SJCRH30 (cell line): ENCODE data around the gene ACBD4. TPM values are rescaled to one million over a fixed set of nuclear protein-coding genes. Genes with fewer than 3 reads are reported as not detected.
A peak's percentile ranks its signal among the peaks of the same experiment; 100 is the strongest.
"Not testable (repeated sequence)": the region's sequence is repeated elsewhere in the genome, so short reads cannot be mapped to it uniquely, and the experiment has no call there.

Source experiments
- DNase-seq, 2 experiments: peaks; one replicate each; pipeline ENCODE4 v3.0.0-alpha.2; 2015 to 2020
- H3K27ac ChIP-seq: fragments of 250-450 bp; sonication (Bioruptor Pico); 2 replicates; pipeline ENCODE4 v1.5.1; 2020; ENCODE audit warnings: mild to moderate bottlenecking, moderate library complexity
- H3K27me3 ChIP-seq: fragments of 250-450 bp; sonication (Bioruptor Pico); 2 replicates; pipeline ENCODE4 v1.5.1; 2020; ENCODE audit warnings: mild to moderate bottlenecking, moderate library complexity
- H3K36me3 ChIP-seq: fragments of 250-450 bp; sonication (Bioruptor Pico); 2 replicates; pipeline ENCODE4 v1.5.1; 2020; ENCODE audit warnings: mild to moderate bottlenecking, moderate library complexity
- H3K4me1 ChIP-seq: fragments of 250-450 bp; sonication (Bioruptor Pico); 2 replicates; pipeline ENCODE4 v1.5.1; 2020; ENCODE audit warnings: mild to moderate bottlenecking, moderate library complexity
- H3K4me3 ChIP-seq: fragments of 250-450 bp; sonication (Bioruptor Pico); 2 replicates; pipeline ENCODE4 v1.5.1; 2020; ENCODE audit warnings: mild to moderate bottlenecking, moderate library complexity
- H3K9me3 ChIP-seq: fragments of 250-450 bp; sonication (Bioruptor Pico); replicated peaks from 2 replicates; pipeline ENCODE4 v1.5.1; 2020; ENCODE audit warnings: mild to moderate bottlenecking, moderate library complexity
- total RNA-seq: library from RNA; depleted of rRNA; stranded (reverse); fragments of >200 nt; shearing (Covaris generic); gene quantifications from 2 replicates; pipeline ENCODE4 v1.2.3, GENCODE V29; 2014

The ACBD4 gene
- total RNA-seq, 1 experiment from 2014 or later: 0.61 TPM

DNA sequence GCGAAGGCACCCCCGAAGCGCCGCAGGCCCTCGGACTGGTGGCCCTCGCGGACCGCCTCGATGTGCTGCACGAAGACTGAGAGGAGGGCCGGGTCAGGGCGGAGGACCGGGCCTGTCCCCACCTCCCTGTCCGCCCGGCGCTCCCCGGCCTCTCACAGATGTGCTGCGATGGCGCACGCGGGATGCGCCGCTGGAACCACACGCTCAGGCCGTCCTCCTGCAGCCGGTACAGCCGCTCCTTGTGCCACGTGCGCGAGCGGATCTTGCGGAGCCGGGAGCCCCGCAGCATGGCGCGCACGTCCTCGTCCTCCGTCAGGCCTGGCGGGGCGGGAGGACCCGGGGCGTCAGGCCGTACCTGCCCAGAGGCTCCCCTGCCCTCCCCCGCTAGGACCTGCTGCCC is 14.4 kb upstream of the ACBD4 start:
- no peak overlapping the region for H3K4me3 ChIP-seq

GRCh38 chr17:45123076-45123770 is 12.3 kb upstream of the ACBD4 start:
- peaks cover 25% of the 10 kb centered on the region for H3K4me1 ChIP-seq
- DNase-seq: no peak
- H3K36me3 ChIP-seq: no peaks in the 10 kb centered on the region
- no peak overlapping the region for H3K4me3 ChIP-seq
- H3K27ac ChIP-seq: no peak overlapping the region
- H3K27me3 ChIP-seq: no peaks in the 10 kb centered on the region
- no peaks in the 10 kb centered on the region for H3K9me3 ChIP-seq

More for the DNA sequence above, 14.4 kb upstream of the ACBD4 start:
- Histone ChIP-seq H3K36me3 (no peaks in the 10 kb centered on the region), H3K27me3 (no peaks in the 10 kb centered on the region), H3K9me3 (no peaks in the 10 kb centered on the region), H3K27ac (no peak overlapping the region), H3K4me1 (peaks cover 13% of the 10 kb centered on the region)
- DNase-seq: no peak

GRCh38 chr17:45123930-45124796 is 11.3 kb upstream of the ACBD4 start:
- Histone ChIP-seq H3K27ac (peak overlapping the region; percentile 45), H3K27me3 (no peaks in the 10 kb centered on the region), H3K4me1 (peaks cover 29% of the 10 kb centered on the region), H3K9me3 (no peaks in the 10 kb centered on the region), H3K36me3 (no peaks in the 10 kb centered on the region), H3K4me3 (no peak overlapping the region)
- DNase-seq: peak; percentile 80 to 85

- not testable (repeated sequence) for DNase-seq, H3K4me3 ChIP-seq, H3K27me3 ChIP-seq, H3K9me3 ChIP-seq, H3K27ac ChIP-seq, H3K36me3 ChIP-seq
- H3K4me1 ChIP-seq: peaks cover 35% of the 10 kb centered on the region
These were observed 10.7 kb upstream of the ACBD4 start for GRCh38 chr17:45124797-45125122.

- no peaks in the 10 kb centered on the region for H3K27me3 ChIP-seq
- H3K4me3 ChIP-seq: no peak overlapping the region
- no peaks in the 10 kb centered on the region for H3K9me3 ChIP-seq
- no peaks in the 10 kb centered on the region for H3K36me3 ChIP-seq
- H3K4me1 ChIP-seq: peaks cover 36% of the 10 kb centered on the region
- no peak for DNase-seq
- no peak overlapping the region for H3K27ac ChIP-seq
These were observed 10.0 kb upstream of the ACBD4 start for GRCh38 chr17:45125509-45125908.

DNA sequence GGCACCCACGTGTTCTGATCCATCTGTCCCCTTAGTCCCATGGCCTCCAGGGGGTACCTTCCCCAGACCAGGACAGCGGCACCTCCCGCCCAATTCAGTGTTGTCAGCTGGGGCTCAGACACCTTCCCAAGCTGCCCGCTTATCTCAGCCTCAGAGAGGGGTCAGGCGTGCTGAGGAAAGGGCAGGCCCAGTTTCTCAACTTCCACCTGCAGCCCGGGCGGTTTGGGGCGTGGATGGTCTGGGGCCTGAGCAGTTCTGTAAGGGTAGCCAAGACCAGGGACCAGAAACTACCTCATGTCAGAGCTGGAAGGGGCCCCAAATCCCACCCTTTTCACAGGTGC is 8.3 kb upstream of the ACBD4 start:
- H3K4me3 ChIP-seq: no peak overlapping the region
- no peaks in the 10 kb centered on the region for H3K27me3 ChIP-seq
- peaks cover 36% of the 10 kb centered on the region for H3K4me1 ChIP-seq
- H3K9me3 ChIP-seq: no peaks in the 10 kb centered on the region
- H3K36me3 ChIP-seq: no peaks in the 10 kb centered on the region
- no peak overlapping the region for H3K27ac ChIP-seq
- DNase-seq: no peak

DNA sequence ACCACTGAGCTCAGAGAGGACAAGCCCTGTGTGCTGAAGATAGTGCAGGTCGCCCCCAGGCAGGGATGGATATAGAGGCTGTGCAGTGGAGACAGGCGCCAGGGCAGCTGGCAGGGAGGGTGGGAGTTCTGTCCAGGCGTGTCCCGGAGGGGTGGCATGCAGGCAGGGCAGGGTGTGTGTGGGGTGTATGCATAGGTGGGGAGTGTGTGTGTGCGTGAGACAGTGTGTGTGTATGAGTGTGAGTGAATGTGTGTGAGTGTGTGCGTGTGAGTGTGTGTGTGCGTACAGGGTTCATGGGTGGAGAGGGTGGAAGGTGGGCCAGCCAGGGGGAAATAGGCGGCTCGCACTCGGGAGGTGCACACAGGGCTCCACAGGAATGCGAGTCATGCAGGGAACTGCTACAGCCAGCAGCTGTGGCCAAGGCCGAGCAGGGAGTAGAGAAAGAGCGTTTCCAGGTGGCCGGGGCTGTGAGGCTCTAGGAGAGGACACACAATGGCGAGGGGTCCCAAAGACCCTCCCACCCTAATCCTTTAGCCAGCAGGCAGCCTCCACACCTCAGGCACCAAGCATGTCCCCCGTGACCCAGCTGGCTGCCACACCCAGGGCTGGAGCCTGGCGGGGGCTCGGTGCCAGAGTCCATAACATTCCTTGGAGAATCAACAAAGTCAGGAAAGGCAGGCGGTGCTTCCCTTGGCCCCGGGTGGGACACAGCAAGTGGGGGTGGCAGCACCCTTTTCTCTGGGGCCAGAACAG is 7.8 kb upstream of the ACBD4 start:
- Histone ChIP-seq H3K27ac (peak overlapping the region; percentile 14; the same call in 1 of the 2 replicates), H3K9me3 (no peaks in the 10 kb centered on the region), H3K36me3 (no peaks in the 10 kb centered on the region), H3K4me1 (peaks cover 36% of the 10 kb centered on the region), H3K27me3 (no peaks in the 10 kb centered on the region), H3K4me3 (no peak overlapping the region)
- DNase-seq: peak; percentile 51

DNA sequence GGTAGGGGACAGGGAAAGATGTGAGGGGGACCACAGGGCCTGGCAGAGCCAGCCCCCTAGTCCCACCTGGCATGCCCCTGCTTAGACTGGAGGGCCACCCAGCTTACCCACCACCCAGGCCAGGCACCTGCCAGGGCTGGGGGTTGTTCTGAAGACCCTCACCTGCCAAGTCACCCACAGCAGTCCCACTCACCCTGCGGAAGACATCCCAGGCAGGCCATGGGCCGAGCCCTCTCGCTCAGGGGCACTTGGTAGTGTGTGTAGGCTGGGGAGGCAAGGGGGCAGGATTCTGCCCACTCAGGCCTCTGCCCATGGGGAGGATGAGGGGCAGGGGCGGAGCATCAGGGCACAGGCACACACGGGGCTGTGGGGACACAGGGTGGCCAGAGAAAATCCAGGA is 7.2 kb upstream of the ACBD4 start:
- H3K4me3 ChIP-seq: no peak overlapping the region
- no peaks in the 10 kb centered on the region for H3K9me3 ChIP-seq
- no peaks in the 10 kb centered on the region for H3K27me3 ChIP-seq
- no peaks in the 10 kb centered on the region for H3K36me3 ChIP-seq
- peak overlapping the region; percentile 14; the same call in 1 of the 2 replicates for H3K27ac ChIP-seq
- peaks cover 36% of the 10 kb centered on the region for H3K4me1 ChIP-seq
- no peak for DNase-seq

DNA sequence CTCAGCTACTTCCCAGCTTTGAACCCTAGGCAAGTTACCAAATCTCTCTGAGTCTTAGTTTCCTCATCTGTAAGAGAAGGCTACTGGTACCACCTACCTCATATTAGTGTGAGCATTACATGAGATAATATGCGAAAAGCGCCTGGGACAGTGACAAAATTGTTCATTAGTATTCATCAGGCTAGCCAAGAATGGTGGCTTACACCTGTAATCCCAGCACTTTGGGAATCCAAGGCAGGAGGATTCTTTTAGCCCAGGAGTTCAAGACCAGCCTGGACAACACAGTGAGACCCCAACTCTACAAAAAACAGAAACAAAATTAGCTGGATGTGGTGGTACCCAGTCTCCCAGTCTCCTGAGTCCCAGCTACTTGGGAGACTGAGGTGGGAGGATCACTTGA is 6.5 kb upstream of the ACBD4 start:
- H3K4me3 ChIP-seq: no peak overlapping the region
- no peak overlapping the region for H3K27ac ChIP-seq
- peaks cover 29% of the 10 kb centered on the region for H3K4me1 ChIP-seq
- no peaks in the 10 kb centered on the region for H3K27me3 ChIP-seq
- no peaks in the 10 kb centered on the region for H3K9me3 ChIP-seq
- DNase-seq: no peak
- H3K36me3 ChIP-seq: no peaks in the 10 kb centered on the region

GRCh38 chr17:45129426-45129939 is 6.0 kb upstream of the ACBD4 start:
- H3K27ac ChIP-seq: no peak overlapping the region
- H3K4me1 ChIP-seq: peaks cover 24% of the 10 kb centered on the region
- H3K4me3 ChIP-seq: no peak overlapping the region

GRCh38 chr17:45129940-45130680 is 5.4 kb upstream of the ACBD4 start:
- Histone ChIP-seq H3K36me3 (no peaks in the 10 kb centered on the region), H3K27me3 (no peaks in the 10 kb centered on the region), H3K4me1 (peaks cover 22% of the 10 kb centered on the region), H3K4me3 (no peak overlapping the region), H3K27ac (no peak overlapping the region), H3K9me3 (no peaks in the 10 kb centered on the region)
- DNase-seq: no peak

More at GRCh38 chr17:45129426-45129939, 6.0 kb upstream of the ACBD4 start:
- H3K9me3 ChIP-seq: no peaks in the 10 kb centered on the region
- H3K36me3 ChIP-seq: no peaks in the 10 kb centered on the region
- DNase-seq: peak; percentile 57 to 62
- no peaks in the 10 kb centered on the region for H3K27me3 ChIP-seq

DNA sequence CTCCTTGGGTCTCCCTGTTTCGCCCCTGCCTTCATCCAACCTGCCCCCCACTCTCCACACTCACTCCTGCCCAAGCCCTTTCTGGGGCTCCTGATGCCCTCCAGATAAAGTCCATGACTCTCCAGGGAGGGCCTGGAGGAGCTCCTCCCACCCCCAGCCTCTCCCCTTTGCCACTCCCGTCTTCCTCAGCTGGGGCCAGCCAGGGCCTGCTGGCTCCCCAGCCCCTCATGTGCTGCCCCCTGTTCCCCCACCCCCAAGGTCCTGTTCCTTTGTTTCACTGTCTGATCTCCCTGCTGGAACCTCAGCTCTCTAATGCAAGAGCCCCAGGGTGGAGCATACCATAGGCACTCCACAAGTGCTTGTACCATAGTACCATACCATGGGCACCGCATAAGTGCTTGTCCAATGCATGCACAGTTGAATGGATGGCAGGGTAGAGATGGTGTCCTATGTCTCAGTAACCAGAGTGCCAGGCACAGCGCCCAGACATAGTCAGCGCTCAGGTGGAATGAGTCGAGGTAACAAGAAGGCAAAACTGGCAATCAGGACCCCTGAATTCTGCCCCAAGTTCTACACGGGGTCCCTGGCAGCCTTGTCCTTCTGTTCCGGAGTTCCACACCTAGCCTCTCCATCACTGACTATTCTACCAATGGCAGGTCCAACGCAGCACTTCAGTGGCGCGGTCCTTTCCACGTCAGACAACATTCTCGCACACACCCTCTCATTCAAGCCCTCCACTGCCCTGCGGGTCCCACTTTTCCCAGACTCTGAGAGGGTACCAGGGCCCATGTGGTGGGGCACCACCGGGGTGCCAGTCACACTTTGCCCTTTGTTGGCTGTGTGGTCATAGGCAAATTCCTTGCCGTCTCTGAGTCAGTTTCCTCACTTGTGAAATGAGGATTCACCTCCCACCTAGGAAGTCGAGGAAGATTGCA is 4.5 kb upstream of the ACBD4 start:
- Histone ChIP-seq H3K4me3 (no peak overlapping the region), H3K27me3 (no peaks in the 10 kb centered on the region), H3K4me1 (peaks cover 26% of the 10 kb centered on the region), H3K36me3 (no peaks in the 10 kb centered on the region), H3K9me3 (no peaks in the 10 kb centered on the region), H3K27ac (no peak overlapping the region)
- DNase-seq: no peak

DNA sequence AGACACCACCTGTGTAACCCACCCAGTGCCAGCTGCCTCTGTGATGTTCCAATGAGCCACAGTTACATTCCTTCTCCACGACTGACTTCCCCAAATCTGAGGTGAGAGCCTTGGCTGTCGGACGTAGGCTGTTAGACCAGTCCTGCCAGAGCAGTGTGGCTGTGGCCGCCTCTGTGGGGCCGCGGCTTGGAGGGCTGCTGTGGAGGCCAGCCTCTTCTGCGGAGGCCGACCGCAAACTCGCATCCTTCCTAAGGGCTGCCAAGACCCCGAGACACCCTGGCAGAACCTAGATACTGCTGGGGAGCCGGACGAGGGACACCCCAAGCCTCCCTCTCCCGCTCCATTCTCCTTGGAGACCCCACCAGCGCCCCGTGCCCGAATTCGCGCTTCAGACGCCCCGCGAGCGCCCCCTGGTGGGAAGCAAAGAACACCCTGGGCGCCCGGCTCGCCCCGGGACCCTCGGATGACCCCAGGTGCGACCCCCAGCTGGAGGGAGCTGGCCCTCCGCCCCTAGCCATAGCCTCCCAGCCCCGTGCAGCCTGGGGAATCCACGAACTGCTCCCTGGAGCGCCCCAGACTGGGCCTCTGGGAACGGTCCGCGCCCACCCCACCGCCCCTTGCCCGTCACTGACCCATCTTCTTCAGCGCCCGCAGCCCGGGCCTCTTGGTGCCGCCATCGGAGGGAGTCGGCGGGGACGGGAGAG is 3.7 kb upstream of the ACBD4 start:
- H3K36me3 ChIP-seq: no peaks in the 10 kb centered on the region
- H3K4me3 ChIP-seq: peak overlapping the region; percentile 73
- peaks cover 26% of the 10 kb centered on the region for H3K4me1 ChIP-seq
- H3K27me3 ChIP-seq: no peaks in the 10 kb centered on the region
- DNase-seq: peak; percentile 70 to 71
- no peak overlapping the region; the same call in 1 of the 2 replicates for H3K27ac ChIP-seq
- no peaks in the 10 kb centered on the region for H3K9me3 ChIP-seq
